ENCODE measurements around the gene UFD1.

The UFD1 gene

GRCh38 chr22:19524170-19525115, 45.5 kb upstream of the UFD1 start, which contains the start of gene CLDN5:
Gene CLDN5, minus strand, starts transcription at chr22:19524410. Its CDS starts 155 bp downstream, at chr22:19524255.
- H3K27ac ChIP-seq, result peak within 1 kb of the TSS; percentile 59; the same call in 1 of the 2 replicates
- TF ChIP-seq, protein P1, sequence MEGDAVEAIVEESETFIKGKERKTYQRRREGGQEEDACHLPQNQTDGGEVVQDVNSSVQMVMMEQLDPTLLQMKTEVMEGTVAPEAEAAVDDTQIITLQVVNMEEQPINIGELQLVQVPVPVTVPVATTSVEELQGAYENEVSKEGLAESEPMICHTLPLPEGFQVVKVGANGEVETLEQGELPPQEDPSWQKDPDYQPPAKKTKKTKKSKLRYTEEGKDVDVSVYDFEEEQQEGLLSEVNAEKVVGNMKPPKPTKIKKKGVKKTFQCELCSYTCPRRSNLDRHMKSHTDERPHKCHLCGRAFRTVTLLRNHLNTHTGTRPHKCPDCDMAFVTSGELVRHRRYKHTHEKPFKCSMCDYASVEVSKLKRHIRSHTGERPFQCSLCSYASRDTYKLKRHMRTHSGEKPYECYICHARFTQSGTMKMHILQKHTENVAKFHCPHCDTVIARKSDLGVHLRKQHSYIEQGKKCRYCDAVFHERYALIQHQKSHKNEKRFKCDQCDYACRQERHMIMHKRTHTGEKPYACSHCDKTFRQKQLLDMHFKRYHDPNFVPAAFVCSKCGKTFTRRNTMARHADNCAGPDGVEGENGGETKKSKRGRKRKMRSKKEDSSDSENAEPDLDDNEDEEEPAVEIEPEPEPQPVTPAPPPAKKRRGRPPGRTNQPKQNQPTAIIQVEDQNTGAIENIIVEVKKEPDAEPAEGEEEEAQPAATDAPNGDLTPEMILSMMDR (conservative IDR thresholded peaks at IDR 0.05), result no peak

GRCh38 chr22:19523240-19524169, 44.5 kb upstream of the UFD1 start:
- TF ChIP-seq, protein P1 (conservative IDR thresholded peaks at IDR 0.05), result no peak
- H3K27ac ChIP-seq, result peak overlapping the region; percentile 59; the same call in 1 of the 2 replicates

DNA sequence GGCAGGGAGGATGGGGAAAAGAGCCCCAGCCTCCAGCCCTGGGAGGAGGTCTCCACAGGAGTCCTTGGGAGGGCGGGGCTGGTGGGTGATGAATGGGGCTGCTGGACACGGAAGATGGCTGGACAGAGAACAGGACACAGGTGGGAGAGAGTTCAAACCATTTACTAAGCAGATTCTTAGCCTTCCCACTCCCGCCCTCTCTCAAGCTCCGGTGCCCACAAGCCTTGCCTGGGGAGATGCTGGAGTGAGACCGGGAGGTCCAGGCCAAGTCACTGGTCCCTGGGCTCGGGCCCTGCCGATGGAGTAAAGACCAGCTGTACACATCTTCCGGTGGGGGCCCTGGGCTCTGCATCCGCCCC, 43.9 kb upstream of the UFD1 start:
- TF ChIP-seq, protein P1 (conservative IDR thresholded peaks at IDR 0.05), result no peak
- H3K27ac ChIP-seq, result peak overlapping the region; percentile 59; the same call in 1 of the 2 replicates

GRCh38 chr22:19522190-19522880, 43.3 kb upstream of the UFD1 start:
- H3K27ac ChIP-seq, result peak overlapping the region; percentile 59
- TF ChIP-seq, protein P1 (conservative IDR thresholded peaks at IDR 0.05), result no peak

- TF ChIP-seq, protein P1 (conservative IDR thresholded peaks at IDR 0.05), result no peak
- peak overlapping the region; percentile 59; the same call in 1 of the 2 replicates for H3K27ac ChIP-seq
These were observed 41.7 kb upstream of the UFD1 start for GRCh38 chr22:19520566-19521305.

- peak overlapping the region; percentile 59; the same call in 1 of the 2 replicates for H3K27ac ChIP-seq
- TF ChIP-seq, protein P1 (conservative IDR thresholded peaks at IDR 0.05), result no peak
These were observed 41.0 kb upstream of the UFD1 start for GRCh38 chr22:19520007-19520406.
